KMS-11 (cell line): Measurements from ENCODE around the gene IFNG.

Experiments used
- H2AFZ ChIP-seq: fragments of 200-600 bp; sonication (generic); 2 replicates; pipeline ENCODE4 v1.6.1; 2016; ENCODE audit warnings: antibody characterized with exemption, mixed run types, low read depth
- H3K27ac ChIP-seq: fragments of 200-600 bp; sonication (generic); 2 replicates; pipeline ENCODE4 v1.6.1; 2016; ENCODE audit warnings: mild to moderate bottlenecking, mixed run types
- H3K27me3 ChIP-seq: fragments of 200-600 bp; sonication (generic); 2 replicates; pipeline ENCODE4 v1.6.1; 2017; ENCODE audit warnings: mild to moderate bottlenecking, low read depth, mixed run types, moderate library complexity; ENCODE audit not compliant: insufficient read depth
- H3K36me3 ChIP-seq: fragments of 200-600 bp; sonication (generic); 2 replicates; pipeline ENCODE4 v1.6.1; 2017; ENCODE audit warnings: mild to moderate bottlenecking, mixed run types; ENCODE audit not compliant: insufficient read depth
- H3K4me1 ChIP-seq: fragments of 200-600 bp; sonication (generic); 2 replicates; pipeline ENCODE4 v1.6.1; 2016; ENCODE audit warnings: mild to moderate bottlenecking, low read depth, mixed run types; ENCODE audit not compliant: poor library complexity, severe bottlenecking
- H3K4me2 ChIP-seq: fragments of 200-600 bp; sonication (generic); 2 replicates; pipeline ENCODE4 v1.7.0; 2016; ENCODE audit warnings: mild to moderate bottlenecking, mixed run types
- H3K4me3 ChIP-seq: fragments of 200-600 bp; sonication (generic); IDR thresholded peaks from 2 replicates; pipeline ENCODE4 v1.6.1; 2017; ENCODE audit warnings: low read depth, low read length, mixed read lengths; ENCODE audit not compliant: insufficient read depth
- H3K79me2 ChIP-seq: fragments of 200-600 bp; sonication (generic); 2 replicates; pipeline ENCODE4 v1.6.1; 2016; ENCODE audit warnings: low read depth, mixed run types; ENCODE audit not compliant: insufficient read depth
- H3K9ac ChIP-seq: fragments of 200-600 bp; sonication (generic); 2 replicates; pipeline ENCODE4 v1.6.1; 2016; ENCODE audit warnings: mild to moderate bottlenecking, mixed run types
- H4K20me1 ChIP-seq: fragments of 200-600 bp; sonication (generic); 2 replicates; pipeline ENCODE4 v1.6.1; 2016; ENCODE audit warnings: mild to moderate bottlenecking, mixed run types; ENCODE audit not compliant: insufficient read depth
- CTCF ChIP-seq: fragments of 200-600 bp; sonication (generic); conservative IDR thresholded peaks from 2 replicates; pipeline ENCODE4 v1.6.1; 2017; ENCODE audit warnings: low read depth, mild to moderate bottlenecking, antibody characterized with exemption, low read length, moderate library complexity, mixed read lengths

IFNG gene

GRCh38 chr12:68200854-68201253, 41.3 kb upstream of the IFNG start:
- Histone ChIP-seq H2AFZ (no peak overlapping the region), H3K4me3 (no peak overlapping the region), H3K79me2 (no peaks in the 10 kb centered on the region), H4K20me1 (no peaks in the 10 kb centered on the region), H3K36me3 (no peaks in the 10 kb centered on the region), H3K4me1 (no peaks in the 10 kb centered on the region), H3K27ac (no peak overlapping the region), H3K27me3 (no peaks in the 10 kb centered on the region), H3K9ac (no peak overlapping the region), H3K4me2 (no peak overlapping the region)
- no peak for TF ChIP-seq CTCF

GRCh38 chr12:68199127-68199526, 39.6 kb upstream of the IFNG start:
- Histone ChIP-seq H4K20me1 (no peaks in the 10 kb centered on the region), H3K4me2 (no peak overlapping the region), H3K4me1 (no peaks in the 10 kb centered on the region), H3K27me3 (no peaks in the 10 kb centered on the region), H3K9ac (no peak overlapping the region), H3K4me3 (no peak overlapping the region), H3K27ac (no peak overlapping the region), H3K36me3 (no peaks in the 10 kb centered on the region), H2AFZ (no peak overlapping the region), H3K79me2 (no peaks in the 10 kb centered on the region)
- TF ChIP-seq CTCF, result no peak

- Histone ChIP-seq H4K20me1 (no peaks in the 10 kb centered on the region), H3K27ac (no peak overlapping the region), H3K4me2 (no peak overlapping the region), H3K79me2 (no peaks in the 10 kb centered on the region), H3K27me3 (no peaks in the 10 kb centered on the region), H2AFZ (no peak overlapping the region), H3K36me3 (no peaks in the 10 kb centered on the region), H3K9ac (no peak overlapping the region), H3K4me3 (no peak overlapping the region), H3K4me1 (no peaks in the 10 kb centered on the region)
- TF ChIP-seq CTCF, result no peak
Observed at GRCh38 chr12:68198507-68199086, 39.1 kb upstream of the IFNG start.

GRCh38 chr12:68190301-68190700, 30.8 kb upstream of the IFNG start:
- Histone ChIP-seq H3K27ac (no peak overlapping the region), H2AFZ (no peak overlapping the region), H3K79me2 (no peaks in the 10 kb centered on the region), H3K4me2 (no peak overlapping the region; the same call in 1 of the 2 replicates), H3K4me3 (no peak overlapping the region), H3K9ac (no peak overlapping the region), H3K4me1 (peaks cover 21% of the 10 kb centered on the region), H3K36me3 (no peaks in the 10 kb centered on the region), H3K27me3 (no peaks in the 10 kb centered on the region), H4K20me1 (no peaks in the 10 kb centered on the region)
- TF ChIP-seq CTCF, result no peak
